ENCODE measurements around the gene ZP1. TPM values are rescaled to one million over a fixed set of nuclear protein-coding genes. Genes with fewer than 3 reads are reported as not detected.

The ZP1 gene
- total and polyA plus RNA-seq, 10 donors, result 0.05 to 0.07 TPM; not detected in 8

GRCh38 chr11:60868682-60869450, 1.5 kb downstream of the ZP1 start:
- no peaks in the 10 kb centered on the region for H3K9me3 ChIP-seq
- H3K27ac ChIP-seq, result no peak overlapping the region
- peaks cover 0 to 30% (median 8%) of the 10 kb centered on the region in 6 donors for H3K4me1 ChIP-seq
- H3K36me3 ChIP-seq, result no peaks in the 10 kb centered on the region
- intact Hi-C loops (cut with DNase I; ENCODE audit: low total_unique reads), result no loop called here
- TF ChIP-seq POLR2AphosphoS5 (IDR thresholded peaks at IDR 0.05) (no peak), POLR2A (IDR thresholded peaks at IDR 0.05) (no peak)
- TF ChIP-seq, protein P1, sequence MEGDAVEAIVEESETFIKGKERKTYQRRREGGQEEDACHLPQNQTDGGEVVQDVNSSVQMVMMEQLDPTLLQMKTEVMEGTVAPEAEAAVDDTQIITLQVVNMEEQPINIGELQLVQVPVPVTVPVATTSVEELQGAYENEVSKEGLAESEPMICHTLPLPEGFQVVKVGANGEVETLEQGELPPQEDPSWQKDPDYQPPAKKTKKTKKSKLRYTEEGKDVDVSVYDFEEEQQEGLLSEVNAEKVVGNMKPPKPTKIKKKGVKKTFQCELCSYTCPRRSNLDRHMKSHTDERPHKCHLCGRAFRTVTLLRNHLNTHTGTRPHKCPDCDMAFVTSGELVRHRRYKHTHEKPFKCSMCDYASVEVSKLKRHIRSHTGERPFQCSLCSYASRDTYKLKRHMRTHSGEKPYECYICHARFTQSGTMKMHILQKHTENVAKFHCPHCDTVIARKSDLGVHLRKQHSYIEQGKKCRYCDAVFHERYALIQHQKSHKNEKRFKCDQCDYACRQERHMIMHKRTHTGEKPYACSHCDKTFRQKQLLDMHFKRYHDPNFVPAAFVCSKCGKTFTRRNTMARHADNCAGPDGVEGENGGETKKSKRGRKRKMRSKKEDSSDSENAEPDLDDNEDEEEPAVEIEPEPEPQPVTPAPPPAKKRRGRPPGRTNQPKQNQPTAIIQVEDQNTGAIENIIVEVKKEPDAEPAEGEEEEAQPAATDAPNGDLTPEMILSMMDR (IDR thresholded peaks at IDR 0.05 in 8 of 11, conservative IDR thresholded peaks at IDR 0.05 in 3 of 11), result no peak
- H3K4me3 ChIP-seq, result no peak overlapping the region
- peak; percentile 63 for DNase-seq
- WGBS, 5 donors, result 81 to 89% (median 84%) methylated on average over 9 to 10 of the region's 10 CpGs
- H3K27me3 ChIP-seq (replicated peaks in 1 of 7), result peaks cover 0 to 11% (median 0%) of the 10 kb centered on the region in 7 donors

GRCh38 chr11:60869451-60869825, 2.1 kb downstream of the ZP1 start:
- peaks cover 0 to 30% (median 8%) of the 10 kb centered on the region in 6 donors for H3K4me1 ChIP-seq
- TF ChIP-seq POLR2AphosphoS5 (IDR thresholded peaks at IDR 0.05) (no peak), POLR2A (IDR thresholded peaks at IDR 0.05) (no peak)
- TF ChIP-seq, protein P1 (IDR thresholded peaks at IDR 0.05 in 8 of 11, conservative IDR thresholded peaks at IDR 0.05 in 3 of 11), result no peak
- H3K4me3 ChIP-seq, result no peak overlapping the region
- WGBS, 5 donors, result 86 to 98% (median 92%) methylated on average over 7 of the region's 7 CpGs
- peaks cover 0 to 11% (median 0%) of the 10 kb centered on the region in 7 donors for H3K27me3 ChIP-seq (replicated peaks in 1 of 7)
- H3K27ac ChIP-seq, result no peak overlapping the region
- no peaks in the 10 kb centered on the region for H3K9me3 ChIP-seq
- DNase-seq, result peak; percentile 47
- peaks cover 0 to 2% (median 0%) of the 10 kb centered on the region in 6 donors for H3K36me3 ChIP-seq
- intact Hi-C loops (cut with DNase I; ENCODE audit: low total_unique reads), result no loop called here

DNA sequence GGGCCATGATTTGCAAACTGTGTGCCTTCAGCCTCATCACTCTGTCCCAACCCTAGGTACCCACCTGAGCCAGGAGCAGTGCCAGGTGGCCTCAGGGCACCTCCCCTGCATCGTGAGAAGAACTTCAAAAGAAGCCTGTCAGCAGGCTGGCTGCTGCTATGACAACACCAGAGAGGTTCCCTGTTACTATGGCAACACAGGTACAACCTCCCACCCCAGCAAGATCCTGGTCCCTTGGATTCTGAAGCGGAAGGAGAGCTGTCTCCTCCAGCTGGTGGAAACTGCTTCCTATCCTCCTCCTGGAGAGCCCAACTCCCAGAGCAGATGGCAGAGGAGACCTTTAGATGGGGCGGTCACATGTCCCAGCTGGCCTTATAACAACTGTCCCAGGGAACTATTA, 2.9 kb downstream of the ZP1 start:
- 77 to 88% (median 82%) methylated on average over 3 of the region's 3 CpGs for WGBS, 5 donors
- no peaks in the 10 kb centered on the region for H3K9me3 ChIP-seq
- DNase-seq, result peak; percentile 47
- H3K4me3 ChIP-seq, result no peak overlapping the region
- H3K27me3 ChIP-seq (replicated peaks in 1 of 7), result peaks cover 0 to 11% (median 0%) of the 10 kb centered on the region in 7 donors
- intact Hi-C loops (cut with DNase I; ENCODE audit: low total_unique reads), result no loop called here
- H3K27ac ChIP-seq, result no peak overlapping the region
- H3K36me3 ChIP-seq, result peaks cover 0 to 10% (median 0%) of the 10 kb centered on the region in 6 donors
- peaks cover 0 to 30% (median 8%) of the 10 kb centered on the region in 6 donors for H3K4me1 ChIP-seq
- no peak for TF ChIP-seq POLR2A (IDR thresholded peaks at IDR 0.05)
- TF ChIP-seq, protein P1 (IDR thresholded peaks at IDR 0.05 in 8 of 11, conservative IDR thresholded peaks at IDR 0.05 in 3 of 11), result no peak
- TF ChIP-seq POLR2AphosphoS5 (IDR thresholded peaks at IDR 0.05), result no peak

- Histone ChIP-seq H3K36me3 (peaks cover 0 to 12% (median 0%) of the 10 kb centered on the region in 6 donors), H3K4me1 (peaks cover 0 to 30% (median 8%) of the 10 kb centered on the region in 6 donors), H3K27ac (peak overlapping the region in 1 of 8 donors; percentile 36), H3K27me3 (replicated peaks in 1 of 7) (peaks cover 0 to 11% (median 0%) of the 10 kb centered on the region in 7 donors), H3K4me3 (no peak overlapping the region), H3K9me3 (no peaks in the 10 kb centered on the region)
- peak; percentile 64 for DNase-seq
- intact Hi-C loops (cut with DNase I; ENCODE audit: low total_unique reads), result no loop called here
- 63 to 77% (median 69%) methylated on average over 11 to 13 of the region's 13 CpGs for WGBS, 5 donors
- TF ChIP-seq, protein P1 (IDR thresholded peaks at IDR 0.05 in 8 of 11, conservative IDR thresholded peaks at IDR 0.05 in 3 of 11), result no peak
- TF ChIP-seq POLR2A (IDR thresholded peaks at IDR 0.05), result no peak
- TF ChIP-seq POLR2AphosphoS5 (IDR thresholded peaks at IDR 0.05), result no peak
These were observed 3.5 kb downstream of the ZP1 start for GRCh38 chr11:60870733-60871377.

Measured in spleen (tissue), 11 donors.